GM21786 (cell line): Measurements from ENCODE around the gene VDR.
A peak's percentile ranks its signal among the peaks of the same experiment; 100 is the strongest.
"Not testable (repeated sequence)": the region's sequence is repeated elsewhere in the genome, so short reads cannot be mapped to it uniquely, and the experiment has no call there.

Source experiments
- ATAC-seq: cut with Tn5 transposase; IDR thresholded peaks from one replicate; pipeline ENCODE4 v1.9.1; 2021; ENCODE audit not compliant: unreplicated experiment

The VDR gene

GRCh38 chr12:47816403-47817271 lies 88.2 kb downstream of the VDR start:
- ATAC-seq, result no peak

- not testable (repeated sequence) for ATAC-seq
These were observed 89.3 kb downstream of the VDR start for GRCh38 chr12:47815447-47815846.

DNA sequence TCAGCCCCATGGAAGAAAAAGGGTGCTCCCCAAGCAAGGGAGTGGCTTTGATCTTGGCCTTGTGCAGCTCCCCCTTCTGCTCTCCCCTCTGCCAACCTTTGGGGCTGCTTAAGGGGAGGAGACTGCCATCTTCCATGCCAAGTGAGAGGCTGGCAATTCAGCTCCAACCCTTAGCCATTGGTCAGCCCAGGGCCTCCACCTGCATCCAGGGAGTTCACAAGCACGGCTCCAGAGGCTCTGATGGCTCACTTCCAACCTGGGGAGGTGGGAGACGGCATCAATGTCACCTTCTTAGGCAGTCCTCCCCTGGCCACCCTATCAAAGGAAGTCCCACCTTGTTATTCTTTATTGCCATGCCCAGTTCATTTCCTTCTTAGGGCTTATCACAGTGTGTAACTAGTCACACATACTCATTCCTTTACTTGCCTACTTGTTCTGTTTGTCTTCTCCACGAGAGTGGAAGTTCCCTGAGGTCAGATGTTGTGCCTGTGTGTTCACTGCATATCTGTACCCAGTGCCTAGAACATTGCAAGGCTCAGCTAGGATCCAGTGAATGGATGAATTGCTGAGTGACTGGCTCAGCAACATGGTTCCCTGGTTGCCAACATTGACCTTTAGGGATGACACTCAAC lies 90.1 kb downstream of the VDR start:
- ATAC-seq, result no peak

GRCh38 chr12:47813511-47814196 lies 91.1 kb downstream of the VDR start:
- peak; percentile 48 for ATAC-seq

GRCh38 chr12:47812797-47813510 lies 91.8 kb downstream of the VDR start:
- peak; percentile 55 for ATAC-seq

DNA sequence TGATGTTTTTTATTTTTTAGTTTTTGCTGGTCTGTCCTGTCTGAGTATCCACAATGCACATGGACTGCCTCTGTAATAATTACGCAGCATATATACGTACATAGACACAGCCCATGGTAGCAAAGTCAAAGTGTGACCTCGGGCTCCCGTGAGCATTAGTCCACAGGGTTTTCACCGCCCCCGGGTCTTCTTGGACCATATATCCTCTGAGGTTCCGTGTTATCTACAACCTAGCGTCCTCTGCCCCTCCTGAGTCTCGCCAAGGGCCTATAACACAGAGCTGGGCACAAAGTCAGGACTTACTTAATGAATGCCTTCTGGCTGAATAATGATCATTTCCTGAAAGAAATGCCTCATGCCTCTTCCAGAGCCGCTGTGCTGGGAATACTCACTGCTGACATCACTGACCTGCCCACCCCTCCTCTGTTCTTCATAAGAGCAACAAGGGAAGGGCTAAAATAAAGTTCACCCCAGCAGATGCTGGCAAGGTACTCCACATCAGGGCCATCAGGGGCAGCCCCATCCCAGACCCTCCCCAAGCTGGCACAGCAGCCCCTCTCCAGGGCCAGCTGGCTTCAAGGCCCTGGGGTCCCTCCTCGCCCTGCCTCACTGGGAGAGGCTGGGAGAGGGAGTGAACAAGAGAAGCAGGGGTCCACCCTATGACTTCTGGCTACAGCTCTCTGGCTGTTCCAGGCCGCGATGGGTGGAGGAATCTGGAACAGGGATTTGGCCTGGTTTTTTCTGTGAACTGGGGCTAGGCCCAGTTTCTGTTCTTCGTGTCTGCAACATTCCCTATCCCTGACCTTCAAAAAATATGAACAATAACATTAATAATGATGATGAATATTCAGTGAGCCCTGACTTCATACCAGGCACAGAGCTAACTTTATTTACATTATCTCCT lies 93.0 kb downstream of the VDR start:
- no peak for ATAC-seq

GRCh38 chr12:47811072-47811396 lies 93.8 kb downstream of the VDR start:
- no peak for ATAC-seq

DNA sequence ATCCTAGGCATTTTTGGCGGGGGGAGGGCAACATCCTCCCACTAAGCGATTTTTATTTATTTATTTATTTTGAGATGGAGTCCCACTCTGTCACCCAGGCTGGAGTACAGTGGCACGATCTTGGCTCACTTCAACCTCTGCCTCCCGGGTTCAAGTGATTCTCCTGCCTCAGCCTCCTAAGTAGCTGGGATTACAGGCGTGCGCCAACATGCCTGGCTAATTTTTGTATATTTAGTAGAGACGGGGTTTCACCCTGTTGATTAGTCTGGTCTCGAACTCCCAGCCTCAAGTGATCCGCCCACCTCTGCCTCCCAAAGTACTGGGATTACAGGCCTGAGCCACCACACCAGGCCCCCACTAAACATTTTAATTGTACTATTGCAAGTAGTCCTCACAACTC lies 95.3 kb downstream of the VDR start:
- ATAC-seq, result not testable (repeated sequence)

DNA sequence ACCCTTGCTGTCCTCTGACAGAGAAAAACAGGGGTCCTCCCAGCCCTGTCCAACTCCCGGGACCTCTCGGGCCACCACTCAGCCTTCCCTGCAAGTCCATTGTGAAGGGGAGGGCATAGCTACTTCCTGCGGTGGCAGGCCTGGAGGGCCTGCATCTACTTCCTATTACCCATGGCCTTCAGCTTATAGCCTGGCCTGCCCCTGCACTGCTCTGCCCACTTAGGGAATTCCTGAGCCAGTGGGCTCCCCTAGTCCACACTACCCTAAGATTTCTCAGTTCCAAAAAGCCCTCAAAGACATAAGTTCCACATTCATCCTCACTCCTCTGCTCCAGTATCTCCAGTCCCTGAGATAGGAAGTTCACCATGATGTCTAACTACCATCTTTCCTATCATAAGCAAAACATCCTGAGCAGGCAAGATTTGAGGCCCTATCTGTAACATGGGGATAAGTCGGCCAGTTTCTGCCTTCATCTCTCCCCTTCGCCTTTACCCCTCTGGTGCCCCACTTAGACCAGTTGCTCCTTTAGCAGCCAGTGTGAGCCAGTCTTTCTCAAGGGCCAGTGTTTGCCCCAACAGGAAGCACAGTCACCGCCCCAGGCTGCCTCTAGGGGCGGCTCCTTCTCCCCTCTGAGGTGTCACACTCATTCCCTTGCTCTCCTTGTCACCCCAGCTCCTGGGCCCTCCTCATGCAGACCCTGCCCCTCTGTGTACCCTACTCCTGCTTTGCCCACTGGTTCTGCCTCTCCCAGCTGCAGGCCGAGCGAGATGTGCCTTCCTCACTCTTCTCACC lies 96.0 kb downstream of the VDR start:
- ATAC-seq, result no peak

DNA sequence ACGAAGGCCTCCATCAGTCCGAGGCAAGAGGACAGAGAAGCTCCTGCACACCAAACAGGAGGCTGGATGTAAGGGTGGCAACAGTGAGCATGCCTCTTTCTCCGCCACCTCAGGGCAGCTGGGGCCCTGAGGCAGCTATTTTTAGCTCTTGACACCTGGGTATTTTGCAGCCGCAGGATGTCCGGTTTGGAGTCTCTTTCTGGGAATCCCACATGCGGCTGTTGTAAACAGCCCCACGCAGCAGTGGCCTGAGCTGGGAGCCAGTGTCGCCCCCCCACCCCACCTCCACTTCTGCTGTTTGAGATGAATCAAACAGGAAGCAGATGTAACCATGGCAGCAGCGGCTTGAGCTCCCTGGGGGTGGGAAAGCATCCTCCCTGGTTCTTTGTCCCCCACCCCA lies 96.7 kb downstream of the VDR start:
- ATAC-seq, result peak; percentile 41

DNA sequence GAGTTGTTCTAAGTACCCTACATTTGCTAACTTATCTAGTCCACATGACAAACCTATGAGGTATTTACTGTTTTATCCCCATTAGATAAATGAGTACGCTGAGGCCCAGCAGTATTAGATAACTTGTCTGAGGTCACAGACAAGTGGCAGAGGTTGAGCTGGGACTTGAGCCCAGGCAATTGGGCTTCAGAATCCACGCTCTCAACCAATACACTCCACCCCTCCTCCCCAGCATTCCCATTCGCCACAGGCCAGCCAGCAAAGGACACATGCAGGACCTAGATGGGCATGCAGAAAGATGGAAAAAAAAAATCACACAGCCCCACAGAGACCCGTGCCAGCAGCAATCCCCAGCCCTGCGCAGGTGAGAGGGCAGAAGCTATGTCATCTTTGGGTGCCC lies 97.5 kb downstream of the VDR start:
- ATAC-seq, result no peak

GRCh38 chr12:47805417-47805816 lies 99.4 kb downstream of the VDR start:
- ATAC-seq, result no peak

DNA sequence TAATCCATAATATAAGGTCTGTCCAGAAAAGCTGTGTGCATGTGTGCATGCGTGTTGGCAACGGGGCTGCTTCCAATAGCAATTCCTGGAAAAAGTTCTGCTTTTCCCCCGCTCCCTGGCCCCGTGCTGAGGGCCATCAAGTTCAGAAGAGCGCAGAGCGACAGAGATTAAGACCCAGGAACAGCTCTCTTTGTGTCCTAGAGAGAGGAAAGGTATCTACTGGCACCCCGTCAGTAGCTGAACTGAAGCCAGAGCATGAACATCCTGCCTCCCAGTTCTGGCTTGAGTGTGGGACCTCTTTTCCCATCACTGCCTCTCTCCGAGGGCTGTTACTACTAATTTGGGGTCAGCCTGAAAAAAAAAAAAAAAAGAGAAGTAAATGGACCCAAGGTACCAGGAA lies 100.6 kb downstream of the VDR start:
- no peak for ATAC-seq

- no peak for ATAC-seq
These were observed 101.5 kb downstream of the VDR start for GRCh38 chr12:47803191-47803875.

DNA sequence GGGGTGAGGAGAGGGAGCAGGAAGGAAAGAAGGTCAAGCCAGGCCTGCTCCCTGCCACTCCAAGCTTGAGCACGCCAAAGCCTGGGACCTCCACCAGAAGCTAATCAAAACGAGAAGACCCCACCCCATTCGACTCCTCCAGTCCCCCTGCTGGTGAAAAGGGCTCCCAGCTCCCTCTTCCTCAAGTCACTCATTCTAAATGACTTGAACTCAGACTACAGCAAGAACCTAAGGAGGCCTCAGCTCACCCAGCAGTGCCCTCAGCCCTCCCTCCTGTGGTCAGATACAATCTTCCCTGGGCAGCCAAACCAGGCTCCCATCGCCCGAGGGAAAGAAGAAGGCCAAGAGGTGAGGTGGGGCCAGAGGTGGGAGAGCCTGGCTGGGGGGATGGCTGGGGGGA lies 102.5 kb downstream of the VDR start:
- ATAC-seq, result no peak

GRCh38 chr12:47801904-47802246 lies 102.9 kb downstream of the VDR start:
- no peak for ATAC-seq

- ATAC-seq, result no peak
These were observed 103.5 kb downstream of the VDR start for GRCh38 chr12:47801170-47801903.

DNA sequence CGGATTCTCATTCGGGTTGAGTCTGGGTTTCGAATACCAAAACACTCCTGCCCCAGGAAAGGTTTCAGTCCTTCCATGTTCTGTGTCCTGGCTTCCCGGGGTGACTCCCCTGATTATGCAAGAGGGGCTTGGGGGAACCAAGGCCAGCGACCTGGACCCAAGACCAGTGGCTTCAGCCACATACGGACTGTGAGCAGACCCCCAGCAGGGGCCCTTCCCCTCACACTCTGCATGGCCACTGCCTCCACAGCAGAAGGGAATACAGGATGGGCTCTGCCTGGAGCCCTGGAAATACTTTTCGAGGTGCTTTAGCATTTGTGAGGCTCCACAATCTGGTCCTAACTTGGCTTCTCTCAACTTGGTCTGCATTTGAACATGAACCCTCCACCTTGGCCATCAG lies 104.2 kb downstream of the VDR start:
- ATAC-seq, result no peak
